Measurements from ENCODE around the gene GRAP. TPM values are rescaled to one million over a fixed set of nuclear protein-coding genes. Genes with fewer than 3 reads are reported as not detected.

Gene GRAP
- total RNA-seq, 4 donors from 2014 or later, result 3.0 to 85.0 (median 3.2) TPM

DNA sequence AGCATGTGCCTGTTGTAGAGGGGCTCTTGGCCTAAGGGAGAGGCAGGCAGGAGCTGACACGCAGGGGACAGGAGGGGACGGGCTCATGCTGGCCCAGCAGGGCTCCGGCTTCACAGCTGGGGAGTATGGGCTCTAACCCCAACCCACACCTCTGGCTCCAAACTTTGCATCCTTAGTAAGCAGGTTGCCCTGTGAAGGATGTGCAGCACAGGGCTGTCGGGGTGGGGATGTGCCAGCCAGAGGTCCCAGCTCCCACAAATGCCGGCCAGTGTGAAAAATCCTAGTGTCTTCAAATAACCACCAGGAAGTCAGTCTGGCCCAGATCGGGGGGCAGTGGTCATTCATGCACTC, 28.2 kb downstream of the GRAP start:
- Histone ChIP-seq H3K27me3 (no peaks in the 10 kb centered on the region), H3K36me3 (no peaks in the 10 kb centered on the region), H3K9me3 (no peaks in the 10 kb centered on the region), H3K4me3 (no peak overlapping the region), H3K27ac (no peak overlapping the region), H3K4me1 (no peaks in the 10 kb centered on the region)
- TF ChIP-seq, protein P1, sequence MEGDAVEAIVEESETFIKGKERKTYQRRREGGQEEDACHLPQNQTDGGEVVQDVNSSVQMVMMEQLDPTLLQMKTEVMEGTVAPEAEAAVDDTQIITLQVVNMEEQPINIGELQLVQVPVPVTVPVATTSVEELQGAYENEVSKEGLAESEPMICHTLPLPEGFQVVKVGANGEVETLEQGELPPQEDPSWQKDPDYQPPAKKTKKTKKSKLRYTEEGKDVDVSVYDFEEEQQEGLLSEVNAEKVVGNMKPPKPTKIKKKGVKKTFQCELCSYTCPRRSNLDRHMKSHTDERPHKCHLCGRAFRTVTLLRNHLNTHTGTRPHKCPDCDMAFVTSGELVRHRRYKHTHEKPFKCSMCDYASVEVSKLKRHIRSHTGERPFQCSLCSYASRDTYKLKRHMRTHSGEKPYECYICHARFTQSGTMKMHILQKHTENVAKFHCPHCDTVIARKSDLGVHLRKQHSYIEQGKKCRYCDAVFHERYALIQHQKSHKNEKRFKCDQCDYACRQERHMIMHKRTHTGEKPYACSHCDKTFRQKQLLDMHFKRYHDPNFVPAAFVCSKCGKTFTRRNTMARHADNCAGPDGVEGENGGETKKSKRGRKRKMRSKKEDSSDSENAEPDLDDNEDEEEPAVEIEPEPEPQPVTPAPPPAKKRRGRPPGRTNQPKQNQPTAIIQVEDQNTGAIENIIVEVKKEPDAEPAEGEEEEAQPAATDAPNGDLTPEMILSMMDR (IDR thresholded peaks at IDR 0.05), result no peak
- no peak for TF ChIP-seq POLR2A (IDR thresholded peaks at IDR 0.05)
- no peak for DNase-seq

DNA sequence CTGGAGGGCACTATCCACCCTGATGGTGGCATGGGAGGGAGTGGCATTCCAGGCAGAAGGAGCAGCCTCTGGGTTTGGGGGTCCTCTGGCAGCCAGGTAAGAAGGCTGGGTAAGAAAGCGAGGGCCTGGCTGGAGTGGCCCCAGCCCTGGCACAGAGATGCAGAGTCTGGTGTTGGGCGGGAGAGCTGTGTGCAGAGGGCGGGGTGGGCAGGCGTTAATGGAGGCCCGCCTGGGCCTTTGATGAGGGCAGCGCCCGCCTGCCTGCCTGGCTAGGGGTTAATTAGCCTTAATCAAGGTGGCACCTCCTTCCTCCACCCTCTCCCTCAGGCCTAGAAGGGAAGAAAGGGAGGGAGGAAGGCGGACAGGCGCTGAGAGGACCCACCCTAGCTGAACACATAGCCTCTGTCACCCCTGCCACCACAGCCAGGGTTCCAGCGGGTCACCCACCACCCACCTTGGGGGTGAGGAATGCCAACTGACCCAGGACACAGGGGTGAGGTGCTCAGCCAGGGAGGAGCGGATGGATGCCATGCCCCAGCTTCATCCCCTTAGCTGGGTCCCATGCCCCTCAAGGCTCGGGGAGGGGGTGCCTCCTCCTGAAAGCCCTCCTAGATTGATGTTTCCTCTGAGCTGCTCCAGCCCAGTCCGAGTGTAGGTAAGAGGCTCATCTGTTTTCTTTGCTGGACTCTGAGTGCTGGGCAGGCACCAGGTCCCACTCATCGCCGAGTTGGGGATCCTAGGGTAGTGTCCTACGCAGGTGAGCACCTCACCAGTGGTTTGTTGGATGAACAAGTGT, 28.8 kb downstream of the GRAP start:
- no peak overlapping the region for H3K4me3 ChIP-seq
- no peak for DNase-seq
- no peak overlapping the region for H3K27ac ChIP-seq

DNA sequence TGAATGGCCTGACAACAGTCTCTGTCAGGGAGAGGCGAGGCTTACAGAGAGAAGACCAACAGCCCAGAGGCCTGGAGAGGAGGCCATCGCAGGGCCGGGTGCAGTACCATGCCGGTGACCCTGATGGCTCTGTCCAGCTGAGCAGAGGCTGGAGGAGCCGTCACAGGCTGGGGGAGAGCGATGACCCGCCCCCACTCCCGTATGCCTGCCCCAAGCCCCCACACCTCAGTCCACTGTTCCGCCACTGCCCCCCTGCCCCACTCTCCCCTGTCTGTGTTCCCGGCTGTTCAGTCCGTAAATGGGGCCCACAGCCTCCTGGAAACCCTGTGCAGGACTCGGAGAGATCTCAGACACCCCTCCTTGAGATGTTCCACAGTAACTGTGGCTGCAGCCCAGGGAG, 29.4 kb downstream of the GRAP start:
- no peak for DNase-seq
- no peak overlapping the region for H3K27ac ChIP-seq
- TF ChIP-seq, protein P1 (IDR thresholded peaks at IDR 0.05), result no peak
- no peak for TF ChIP-seq POLR2A (IDR thresholded peaks at IDR 0.05)
- H3K4me1 ChIP-seq, result peaks cover 0 to under 1% (median 0%) of the 10 kb centered on the region in 4 donors
- H3K36me3 ChIP-seq, result no peaks in the 10 kb centered on the region
- no peak overlapping the region for H3K4me3 ChIP-seq
- no peaks in the 10 kb centered on the region for H3K27me3 ChIP-seq
- no peaks in the 10 kb centered on the region for H3K9me3 ChIP-seq

More for the DNA sequence above, 28.8 kb downstream of the GRAP start:
- Histone ChIP-seq H3K9me3 (no peaks in the 10 kb centered on the region), H3K36me3 (no peaks in the 10 kb centered on the region), H3K27me3 (no peaks in the 10 kb centered on the region), H3K4me1 (no peaks in the 10 kb centered on the region)
- TF ChIP-seq, protein P1 (IDR thresholded peaks at IDR 0.05), result no peak
- TF ChIP-seq POLR2A (IDR thresholded peaks at IDR 0.05), result no peak

DNA sequence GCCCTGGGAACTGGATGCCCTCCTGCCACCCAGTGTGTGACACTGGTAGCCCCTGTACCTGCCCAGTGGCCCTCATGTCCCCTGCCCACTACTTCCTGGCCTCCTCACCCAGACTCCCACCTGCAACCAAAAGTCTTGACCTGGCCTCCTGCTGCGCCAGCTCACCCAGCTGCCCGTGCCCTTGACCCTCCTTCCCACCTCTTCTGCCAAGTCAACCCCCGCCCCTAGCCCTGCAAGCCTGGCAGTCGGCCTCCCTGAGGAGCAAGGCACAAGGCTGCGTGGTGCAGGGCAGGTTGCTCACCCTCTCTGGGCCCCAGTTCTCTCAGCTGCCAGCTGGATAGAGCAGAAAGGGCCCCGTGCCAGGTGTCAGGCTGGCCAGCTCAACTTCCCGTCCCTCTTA, 29.9 kb downstream of the GRAP start:
- no peaks in the 10 kb centered on the region for H3K36me3 ChIP-seq
- H3K4me3 ChIP-seq, result no peak overlapping the region
- TF ChIP-seq, protein P1 (IDR thresholded peaks at IDR 0.05), result no peak
- no peak for TF ChIP-seq POLR2A (IDR thresholded peaks at IDR 0.05)
- H3K4me1 ChIP-seq, result peaks cover 0 to 5% (median 0%) of the 10 kb centered on the region in 4 donors
- H3K9me3 ChIP-seq, result no peaks in the 10 kb centered on the region
- H3K27me3 ChIP-seq, result no peaks in the 10 kb centered on the region
- H3K27ac ChIP-seq, result no peak overlapping the region
- no peak for DNase-seq

DNA sequence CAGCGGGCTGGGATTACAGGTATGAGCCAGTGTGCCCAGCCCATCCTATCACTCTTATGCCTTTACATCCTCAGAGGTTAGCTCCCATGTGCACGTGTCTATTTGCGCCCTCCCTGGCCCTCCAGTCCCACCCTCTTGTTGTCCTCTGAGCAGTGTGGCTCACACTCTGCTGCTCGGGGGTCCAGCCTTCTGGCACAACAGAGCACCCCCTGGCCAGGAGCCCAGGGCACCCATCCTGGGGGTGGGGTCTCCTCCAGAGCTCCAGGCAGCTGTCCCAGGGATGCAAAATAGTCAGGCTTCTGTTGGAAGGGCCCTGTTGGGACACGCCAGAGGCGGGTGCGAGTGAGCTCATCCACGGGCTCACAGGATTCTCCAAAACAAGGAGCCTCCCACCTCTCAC, 30.5 kb downstream of the GRAP start:
- H3K36me3 ChIP-seq, result no peaks in the 10 kb centered on the region
- no peak overlapping the region for H3K27ac ChIP-seq
- peaks cover 0 to 11% (median 0%) of the 10 kb centered on the region in 4 donors for H3K4me1 ChIP-seq
- DNase-seq, result no peak
- no peaks in the 10 kb centered on the region for H3K27me3 ChIP-seq
- H3K4me3 ChIP-seq, result no peak overlapping the region
- TF ChIP-seq POLR2A (IDR thresholded peaks at IDR 0.05), result no peak
- TF ChIP-seq, protein P1 (IDR thresholded peaks at IDR 0.05), result no peak
- H3K9me3 ChIP-seq, result no peaks in the 10 kb centered on the region
